H9 (cell line): ENCODE results near the gene SP100. TPM values are rescaled to one million over a fixed set of nuclear protein-coding genes. Genes with fewer than 3 reads are reported as not detected.

Source experiments
- DNase-seq: peaks from one replicate; pipeline ENCODE4 v3.0.0-alpha.2; 2017
- H2AFZ ChIP-seq: one replicate; pipeline ENCODE4 v1.6.1; 2013; ENCODE audit warnings: mild to moderate bottlenecking, low read length, control low read depth, moderate library complexity
- H2AK5ac ChIP-seq: 2 replicates; pipeline ENCODE4 v1.6.1; 2013; ENCODE audit warnings: low read length, control low read depth, mixed read lengths; ENCODE audit not compliant: insufficient read length
- H2BK120ac ChIP-seq: one replicate; pipeline ENCODE4 v1.6.1; 2013; ENCODE audit warnings: low read depth, mild to moderate bottlenecking, low read length, control low read depth, inconsistent platforms; ENCODE audit not compliant: poor library complexity, severe bottlenecking
- H2BK12ac ChIP-seq: 2 replicates; pipeline ENCODE4 v1.6.1; 2013; ENCODE audit warnings: low read length, control low read depth, mixed read lengths, low read depth; ENCODE audit not compliant: insufficient read length
- H2BK15ac ChIP-seq: 2 replicates; pipeline ENCODE4 v1.6.1; 2013; ENCODE audit warnings: low read depth, low read length, control low read depth
- H2BK20ac ChIP-seq: one replicate; pipeline ENCODE4 v1.6.1; 2013; ENCODE audit warnings: low read depth, mild to moderate bottlenecking, low read length, control low read depth, inconsistent platforms; ENCODE audit not compliant: poor library complexity, severe bottlenecking
- H2BK5ac ChIP-seq: 2 replicates; pipeline ENCODE4 v1.6.1; 2013; ENCODE audit warnings: low read length, control low read depth, mixed read lengths; ENCODE audit not compliant: insufficient read length
- H3K14ac ChIP-seq: 2 replicates; pipeline ENCODE4 v1.6.1; 2013; ENCODE audit warnings: low read length, control low read depth; ENCODE audit not compliant: insufficient read depth
- H3K18ac ChIP-seq: 2 replicates; pipeline ENCODE4 v1.6.1; 2013; ENCODE audit warnings: low read depth, mild to moderate bottlenecking, mixed read lengths, low read length, control low read depth; ENCODE audit not compliant: insufficient read length
- H3K23ac ChIP-seq: 2 replicates; pipeline ENCODE4 v1.6.1; 2013; ENCODE audit warnings: low read length, control low read depth, mixed read lengths, low read depth; ENCODE audit not compliant: insufficient read length
- H3K23me2 ChIP-seq: 2 replicates; pipeline ENCODE4 v1.6.1; 2013; ENCODE audit warnings: low read depth, mild to moderate bottlenecking, mixed read lengths, low read length, control low read depth; ENCODE audit not compliant: insufficient read length, poor library complexity, severe bottlenecking
- H3K27ac ChIP-seq: 2 replicates; pipeline ENCODE4 v1.5.1; 2013; ENCODE audit warnings: low read length, control low read depth, mixed read lengths, low read depth; ENCODE audit not compliant: insufficient read length
- H3K27me3 ChIP-seq: 2 replicates; pipeline ENCODE4 v1.6.1; 2013; ENCODE audit warnings: low read length, control low read depth, inconsistent platforms; ENCODE audit not compliant: insufficient read depth
- H3K4ac ChIP-seq: 2 replicates; pipeline ENCODE4 v1.6.1; 2013; ENCODE audit warnings: low read depth, mild to moderate bottlenecking, control low read depth, inconsistent platforms, low read length, moderate library complexity
- H3K4me1 ChIP-seq: 2 replicates; pipeline ENCODE4 v1.6.1; 2013; ENCODE audit warnings: low read length, control low read depth, inconsistent platforms; ENCODE audit not compliant: insufficient read depth
- H3K4me2 ChIP-seq: 2 replicates; pipeline ENCODE4 v1.6.1; 2013; ENCODE audit warnings: low read length, control low read depth, mixed read lengths; ENCODE audit not compliant: insufficient read length, insufficient read depth
- H3K56ac ChIP-seq: 2 replicates; pipeline ENCODE4 v1.6.1; 2013; ENCODE audit warnings: low read depth, mild to moderate bottlenecking, mixed read lengths, low read length, control low read depth; ENCODE audit not compliant: insufficient read length
- H3K79me1 ChIP-seq: 2 replicates; pipeline ENCODE4 v1.6.1; 2013; ENCODE audit warnings: low read depth, mild to moderate bottlenecking, moderate library complexity, low read length, control low read depth, inconsistent platforms; ENCODE audit not compliant: insufficient read depth, poor library complexity, severe bottlenecking
- H3K79me2 ChIP-seq: 2 replicates; pipeline ENCODE4 v1.6.1; 2013; ENCODE audit warnings: low read length, control low read depth, inconsistent platforms; ENCODE audit not compliant: insufficient read depth
- H3K9ac ChIP-seq: 2 replicates; pipeline ENCODE4 v1.6.1; 2013; ENCODE audit warnings: low read length, control low read depth, mixed read lengths; ENCODE audit not compliant: insufficient read length; ENCODE audit errors: extremely low read depth
- H3K9me3 ChIP-seq: one replicate; pipeline ENCODE4 v1.6.1; 2013; ENCODE audit warnings: low read depth, low read length, inconsistent platforms; ENCODE audit not compliant: control insufficient read depth
- H3T11ph ChIP-seq: one replicate; pipeline ENCODE4 v1.6.1; 2013; ENCODE audit warnings: mild to moderate bottlenecking, low read length, control low read depth, inconsistent platforms
- H4K20me1 ChIP-seq: one replicate; pipeline ENCODE4 v1.6.1; 2013; ENCODE audit not compliant: control insufficient read depth, insufficient read length, insufficient read depth
- H4K5ac ChIP-seq: 2 replicates; pipeline ENCODE4 v1.6.1; 2013; ENCODE audit warnings: low read depth, mild to moderate bottlenecking, mixed read lengths, low read length, control low read depth; ENCODE audit not compliant: insufficient read length
- H4K8ac ChIP-seq: replicated peaks from 2 replicates; pipeline ENCODE4 v1.6.1; 2013; ENCODE audit warnings: low read length, control low read depth, mixed read lengths, low read depth; ENCODE audit not compliant: insufficient read length
- H4K91ac ChIP-seq: 2 replicates; pipeline ENCODE4 v1.6.1; 2013; ENCODE audit warnings: low read depth, mild to moderate bottlenecking, moderate library complexity, mixed read lengths, low read length, control low read depth; ENCODE audit not compliant: insufficient read length
- H3K27ac Mint-ChIP-seq, 3 experiments: 2 replicates in 2 of 3; 3 replicates in 1 of 3; pipeline ENCODE4 v1.8.0; 2020 to 2021; ENCODE audit warnings: mixed read lengths in 3 of 3, mild to moderate bottlenecking in 1 of 3, moderate library complexity in 1 of 3
- H3K27me3 Mint-ChIP-seq: 2 replicates; pipeline ENCODE4 v1.8.0; 2021; ENCODE audit warnings: low read depth, mild to moderate bottlenecking, moderate library complexity, mixed read lengths
- H3K36me3 Mint-ChIP-seq, 3 experiments: 2 replicates in 2 of 3; 3 replicates in 1 of 3; pipeline ENCODE4 v1.8.0; 2020 to 2021; ENCODE audit warnings: low read depth in 3 of 3, mixed read lengths in 3 of 3; ENCODE audit not compliant: insufficient read depth in 1 of 3
- H3K4me1 Mint-ChIP-seq, 2 experiments: 2 replicates each; pipeline ENCODE4 v1.8.0; 2020; ENCODE audit warnings: mixed read lengths in 2 of 2
- H3K4me3 Mint-ChIP-seq, 2 experiments: 2 replicates in 1 of 2; 3 replicates in 1 of 2; pipeline ENCODE4 v1.8.0; 2020 to 2021; ENCODE audit warnings: mild to moderate bottlenecking in 2 of 2, mixed read lengths in 2 of 2, moderate library complexity in 1 of 2
- H3K9me3 Mint-ChIP-seq, 2 experiments: 2 replicates in 1 of 2; 3 replicates in 1 of 2; pipeline ENCODE4 v1.8.0; 2020; ENCODE audit warnings: mild to moderate bottlenecking in 2 of 2, mixed read lengths in 2 of 2, moderate library complexity in 1 of 2
- WGBS: extraction: QIAGEN DNeasy Blood & Tissue Kit; methylation state at CpG from one replicate; pipeline ENCODE4 v1.1.7; 2013; ENCODE audit warnings: missing lambda C conversion rate, low lambda C conversion rate, mixed read lengths; ENCODE audit not compliant: insufficient read length; ENCODE audit errors: extremely low coverage; 5-methylcytosine and 5-hydroxymethylcytosine counted together
- total RNA-seq: library from RNA; stranded (reverse); gene quantifications from 2 replicates; pipeline ENCODE4 v1.2.1, GENCODE V29; 2021
- TF ChIP-seq, protein P1 (sequence below): fragments of 200-600 bp; sonication (generic); conservative IDR thresholded peaks from 3 replicates; pipeline ENCODE4 v1.8.0; 2021; ENCODE audit warnings: antibody characterized with exemption, mild to moderate bottlenecking

The SP100 gene
- total RNA-seq, 1 experiment from 2014 or later = 0.28 TPM

DNA sequence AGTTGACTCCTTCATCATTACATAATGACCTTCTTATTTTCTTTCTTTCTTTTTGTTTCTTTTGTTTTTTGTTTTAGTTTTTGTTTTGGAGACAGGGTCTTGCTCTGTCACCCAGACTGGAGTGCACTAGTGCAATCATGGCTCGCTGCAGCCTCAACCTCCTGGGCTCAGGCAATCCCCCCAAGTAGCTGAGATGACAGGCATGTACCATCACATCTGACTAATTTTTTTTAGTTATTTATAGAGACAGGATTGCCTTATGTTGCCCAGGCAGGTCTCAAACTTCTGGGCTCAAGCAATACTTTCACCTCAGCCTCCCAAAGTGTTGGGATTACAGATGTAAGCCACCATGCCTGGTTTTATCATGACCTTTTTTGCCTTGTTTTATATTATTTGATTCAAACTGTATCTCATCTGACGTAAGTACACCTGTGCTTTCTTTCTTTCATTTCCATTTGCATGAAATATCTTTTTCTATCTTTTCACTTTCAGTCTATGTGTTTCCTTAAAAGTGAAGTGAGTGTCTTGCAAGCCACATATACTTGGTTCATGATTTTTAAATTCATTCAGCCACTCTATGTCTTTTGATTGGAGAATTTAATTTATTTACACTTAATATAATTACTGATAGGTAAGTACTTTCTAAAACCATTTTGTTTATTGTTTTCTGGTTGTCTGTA lies 39.1 kb downstream of the SP100 start:
- no peak overlapping the region for H2BK20ac ChIP-seq
- no peak overlapping the region for H4K5ac ChIP-seq
- peaks cover 6 to 8% of the 10 kb centered on the region in 2 experiments; a peak in 4 of 5 replicates for H3K9me3 Mint-ChIP-seq
- no peaks in the 10 kb centered on the region for H3K79me2 ChIP-seq
- no peak overlapping the region for H3K27ac Mint-ChIP-seq
- H2AK5ac ChIP-seq = no peak overlapping the region
- H3K4me1 Mint-ChIP-seq = peaks cover 15 to 18% of the 10 kb centered on the region in 2 experiments
- no peaks in the 10 kb centered on the region for H3K9me3 ChIP-seq
- H3T11ph ChIP-seq = no peak overlapping the region
- H3K23me2 ChIP-seq = no peaks in the 10 kb centered on the region
- no peak overlapping the region for H3K27ac ChIP-seq
- TF ChIP-seq, protein P1, sequence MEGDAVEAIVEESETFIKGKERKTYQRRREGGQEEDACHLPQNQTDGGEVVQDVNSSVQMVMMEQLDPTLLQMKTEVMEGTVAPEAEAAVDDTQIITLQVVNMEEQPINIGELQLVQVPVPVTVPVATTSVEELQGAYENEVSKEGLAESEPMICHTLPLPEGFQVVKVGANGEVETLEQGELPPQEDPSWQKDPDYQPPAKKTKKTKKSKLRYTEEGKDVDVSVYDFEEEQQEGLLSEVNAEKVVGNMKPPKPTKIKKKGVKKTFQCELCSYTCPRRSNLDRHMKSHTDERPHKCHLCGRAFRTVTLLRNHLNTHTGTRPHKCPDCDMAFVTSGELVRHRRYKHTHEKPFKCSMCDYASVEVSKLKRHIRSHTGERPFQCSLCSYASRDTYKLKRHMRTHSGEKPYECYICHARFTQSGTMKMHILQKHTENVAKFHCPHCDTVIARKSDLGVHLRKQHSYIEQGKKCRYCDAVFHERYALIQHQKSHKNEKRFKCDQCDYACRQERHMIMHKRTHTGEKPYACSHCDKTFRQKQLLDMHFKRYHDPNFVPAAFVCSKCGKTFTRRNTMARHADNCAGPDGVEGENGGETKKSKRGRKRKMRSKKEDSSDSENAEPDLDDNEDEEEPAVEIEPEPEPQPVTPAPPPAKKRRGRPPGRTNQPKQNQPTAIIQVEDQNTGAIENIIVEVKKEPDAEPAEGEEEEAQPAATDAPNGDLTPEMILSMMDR = no peak
- no peak overlapping the region for H3K56ac ChIP-seq
- no peak overlapping the region for H3K4me2 ChIP-seq
- no peak for DNase-seq
- no peak overlapping the region for H2BK120ac ChIP-seq
- no peaks in the 10 kb centered on the region for H3K27me3 Mint-ChIP-seq
- H2BK5ac ChIP-seq = no peak overlapping the region
- no peak overlapping the region for H3K14ac ChIP-seq
- no peak overlapping the region for H2AFZ ChIP-seq
- no peaks in the 10 kb centered on the region for H3K27me3 ChIP-seq
- no peak overlapping the region for H2BK15ac ChIP-seq
- no peak overlapping the region for H3K9ac ChIP-seq
- H3K36me3 Mint-ChIP-seq = peaks cover 0 to 10% (median 0%) of the 10 kb centered on the region in 3 experiments; a peak in 2 of 7 replicates
- H3K23ac ChIP-seq = no peak overlapping the region
- no peak overlapping the region for H4K8ac ChIP-seq
- H3K79me1 ChIP-seq = no peaks in the 10 kb centered on the region
- H4K91ac ChIP-seq = no peak overlapping the region
- no peak overlapping the region for H3K4me3 Mint-ChIP-seq
- no CpG with 5 or more reads among the region's 2 CpGs for WGBS
- no peak overlapping the region for H3K18ac ChIP-seq
- no peak overlapping the region for H3K4ac ChIP-seq
- no peaks in the 10 kb centered on the region for H4K20me1 ChIP-seq
- no peak overlapping the region for H2BK12ac ChIP-seq
- peaks cover 3% of the 10 kb centered on the region; the same call in 1 of the 2 replicates for H3K4me1 ChIP-seq
